GM19238 (cell line): ENCODE results near the gene DHCR24.

Experiments
- DNase-seq: peaks from one replicate; pipeline ENCODE4 v3.0.0; 2011; ENCODE audit warnings: low spot score; ENCODE audit not compliant: insufficient read length

DHCR24 gene

DNA sequence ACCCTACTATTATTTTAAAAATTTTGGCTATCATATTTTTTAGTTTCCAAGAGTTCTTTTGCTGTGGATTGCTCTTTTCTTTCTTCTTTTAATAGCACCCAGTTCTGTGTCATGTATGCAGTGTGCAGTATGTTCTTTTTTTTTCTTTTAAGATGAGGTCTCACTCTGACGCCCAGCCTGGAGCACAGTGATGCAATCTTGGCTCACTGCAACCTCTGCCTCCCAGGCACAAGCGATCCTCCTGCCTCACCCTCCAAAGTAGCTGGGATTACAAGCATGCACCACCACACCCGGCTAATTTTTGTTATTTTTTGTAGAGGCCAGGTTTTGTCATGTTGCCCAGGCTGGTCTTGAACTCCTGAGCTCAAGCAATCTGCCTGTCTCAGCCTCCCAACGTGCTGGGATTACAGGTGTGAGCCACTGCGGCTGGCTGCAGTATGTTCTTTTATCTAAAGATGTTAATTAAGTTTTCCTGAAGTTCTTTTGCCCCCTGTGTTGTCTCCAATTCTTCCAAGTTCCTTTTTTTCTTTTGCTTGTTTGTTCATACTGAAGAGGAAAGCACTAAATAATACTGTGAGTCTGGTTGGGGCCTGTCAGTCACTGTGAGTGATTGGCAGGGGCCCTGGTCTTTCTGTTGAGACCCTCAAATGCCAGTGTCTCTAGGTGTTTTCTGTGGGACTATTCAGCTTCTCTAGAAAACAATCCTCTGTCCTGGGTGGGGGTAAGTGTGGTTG is 68.4 kb downstream of the DHCR24 start:
- DNase-seq, result no peak

DNA sequence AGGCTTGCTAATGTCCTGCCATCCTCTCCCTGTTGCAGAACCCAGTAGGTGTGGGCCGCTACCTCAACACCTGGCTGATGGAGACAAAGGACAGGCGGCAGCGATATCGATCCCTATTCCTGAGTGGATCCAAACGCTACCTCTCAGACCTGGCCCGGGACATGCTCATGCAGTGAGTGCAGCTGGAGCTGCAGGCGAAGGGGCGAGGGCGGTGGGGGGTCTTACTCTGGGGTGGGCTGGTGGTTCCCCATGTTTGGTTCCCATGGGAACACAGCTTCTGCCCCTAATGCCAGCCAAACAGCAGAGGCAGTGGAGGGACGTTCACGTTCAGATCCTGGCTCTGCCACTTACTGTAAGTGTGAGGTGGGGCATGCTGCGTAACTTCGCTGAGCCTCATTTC is 70.0 kb downstream of the DHCR24 start:
- DNase-seq, result no peak

DNA sequence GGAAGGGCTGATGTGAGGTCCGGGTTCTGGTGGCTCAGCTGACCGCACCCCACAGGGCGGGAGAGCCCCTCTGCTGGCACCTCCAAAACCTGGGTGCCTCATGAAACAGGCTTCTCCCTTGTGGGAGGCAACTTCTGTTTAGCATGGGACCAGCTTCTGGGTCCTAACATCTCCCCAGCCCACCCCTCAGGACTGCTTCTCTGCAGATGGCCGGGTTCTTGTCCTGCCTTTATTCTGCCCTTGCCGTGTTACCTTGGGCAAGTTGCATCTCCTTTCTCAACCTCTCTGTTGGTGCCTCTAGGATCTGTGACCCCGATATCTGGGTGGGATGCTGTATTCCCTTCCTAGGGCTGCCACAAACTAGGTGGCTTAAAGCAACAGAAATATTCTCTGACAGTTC is 70.9 kb downstream of the DHCR24 start:
- no peak for DNase-seq

DNA sequence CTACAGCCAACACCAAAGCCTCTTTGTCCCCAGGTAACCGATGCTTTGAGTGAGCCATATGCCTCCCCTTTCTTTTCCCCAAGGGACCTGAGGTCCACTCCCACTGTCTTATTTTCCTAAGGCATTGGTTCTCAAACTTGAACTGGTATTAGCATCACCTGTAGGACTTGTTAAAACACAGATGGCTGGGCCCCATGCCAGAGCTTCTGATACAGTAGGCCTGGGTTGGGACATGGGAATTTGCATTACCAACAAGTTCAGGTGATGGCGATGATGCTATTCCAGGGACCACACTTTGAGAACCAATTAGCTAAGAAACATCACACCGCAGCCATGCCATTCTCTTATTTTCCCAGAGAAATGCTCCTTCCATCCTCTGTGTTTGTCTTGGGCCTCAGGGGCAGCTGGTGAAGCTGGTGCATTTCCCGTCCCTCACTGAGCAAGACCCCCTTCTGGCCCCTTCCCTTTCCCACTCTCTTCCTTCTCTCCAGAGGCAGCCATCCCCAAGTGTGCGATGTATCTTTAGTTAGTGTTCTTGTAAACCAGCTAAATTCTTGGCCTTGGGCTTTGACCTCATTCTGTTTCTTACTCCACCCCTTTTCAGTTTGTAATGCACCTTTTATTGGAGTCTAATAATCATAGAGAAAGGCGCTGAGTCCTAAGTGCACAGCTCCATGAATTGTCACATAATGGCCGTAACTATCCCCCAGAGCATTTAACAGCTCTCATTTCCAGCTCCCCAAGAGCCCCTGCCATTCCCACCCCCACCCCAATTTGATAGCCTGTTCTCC is 71.7 kb downstream of the DHCR24 start:
- DNase-seq, result no peak

DNA sequence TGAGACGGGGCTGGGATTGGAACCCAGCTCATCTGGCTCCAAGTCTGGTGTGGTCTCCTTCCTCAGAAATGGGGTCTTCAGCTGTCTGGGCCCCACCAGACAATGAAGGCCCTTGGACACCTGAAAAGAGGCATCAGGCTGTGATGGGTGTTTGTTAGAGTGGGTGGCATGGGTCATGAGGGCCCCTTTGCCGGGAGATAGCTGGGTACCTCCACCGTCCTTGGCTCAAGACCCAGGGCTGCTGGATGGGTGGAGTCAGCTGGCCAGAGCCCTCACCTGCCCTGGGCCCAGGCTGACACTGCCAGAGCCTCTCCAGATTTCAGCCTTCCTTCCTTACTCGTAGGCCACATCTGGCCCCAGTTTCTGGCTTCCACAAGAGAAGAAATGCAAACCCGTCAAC is 72.4 kb downstream of the DHCR24 start:
- no peak for DNase-seq

DNA sequence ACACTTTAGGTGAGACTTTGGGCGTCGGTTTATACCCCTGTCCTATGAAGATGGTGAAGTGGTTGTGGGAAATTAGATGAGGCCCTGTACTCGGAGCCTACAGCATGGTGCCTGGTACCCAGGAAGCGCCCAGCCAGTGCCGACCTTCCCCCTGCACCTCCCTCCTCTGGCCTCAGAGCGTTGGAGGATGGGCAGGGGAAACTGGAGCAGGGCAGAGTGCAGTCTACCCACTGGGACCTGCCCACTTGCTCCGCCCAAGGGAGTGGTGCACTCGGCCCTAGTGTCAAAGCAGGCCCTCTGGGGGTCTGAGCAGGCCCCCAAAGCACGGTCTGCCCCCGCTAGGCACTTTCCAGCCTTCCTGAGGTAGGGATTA is 72.9 kb downstream of the DHCR24 start:
- no peak for DNase-seq

DNA sequence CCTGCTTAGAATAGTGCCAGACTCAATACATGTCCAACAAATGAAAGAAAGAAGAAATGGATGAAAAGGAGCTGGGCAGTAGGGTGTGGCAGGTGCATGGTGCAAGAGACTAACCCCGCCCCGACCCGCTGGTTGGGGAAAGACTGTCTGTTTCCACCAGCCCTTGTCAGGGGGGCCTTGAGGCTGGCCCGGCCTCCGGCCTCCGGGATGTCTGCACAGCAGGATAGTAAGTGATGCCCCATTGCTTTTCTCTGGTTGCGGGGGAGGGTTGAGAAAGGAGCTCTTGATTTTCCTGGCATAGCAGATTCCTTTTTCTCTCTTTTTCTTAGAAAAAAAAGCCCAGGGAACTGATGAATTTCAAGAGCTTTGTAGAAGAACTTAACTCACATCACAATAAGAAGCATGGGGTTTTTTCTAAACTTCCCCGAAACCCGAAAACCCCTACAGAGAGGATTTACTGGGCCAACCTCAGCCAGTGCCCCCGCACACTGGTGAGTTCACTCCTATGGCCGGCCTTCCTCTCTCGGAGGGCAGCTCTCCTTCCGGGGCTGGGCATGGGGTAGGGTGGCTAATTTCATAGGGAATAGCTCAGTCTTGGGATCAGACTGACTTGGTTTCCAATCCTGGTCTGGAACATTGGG is 73.4 kb downstream of the DHCR24 start:
- DNase-seq, result no peak

DNA sequence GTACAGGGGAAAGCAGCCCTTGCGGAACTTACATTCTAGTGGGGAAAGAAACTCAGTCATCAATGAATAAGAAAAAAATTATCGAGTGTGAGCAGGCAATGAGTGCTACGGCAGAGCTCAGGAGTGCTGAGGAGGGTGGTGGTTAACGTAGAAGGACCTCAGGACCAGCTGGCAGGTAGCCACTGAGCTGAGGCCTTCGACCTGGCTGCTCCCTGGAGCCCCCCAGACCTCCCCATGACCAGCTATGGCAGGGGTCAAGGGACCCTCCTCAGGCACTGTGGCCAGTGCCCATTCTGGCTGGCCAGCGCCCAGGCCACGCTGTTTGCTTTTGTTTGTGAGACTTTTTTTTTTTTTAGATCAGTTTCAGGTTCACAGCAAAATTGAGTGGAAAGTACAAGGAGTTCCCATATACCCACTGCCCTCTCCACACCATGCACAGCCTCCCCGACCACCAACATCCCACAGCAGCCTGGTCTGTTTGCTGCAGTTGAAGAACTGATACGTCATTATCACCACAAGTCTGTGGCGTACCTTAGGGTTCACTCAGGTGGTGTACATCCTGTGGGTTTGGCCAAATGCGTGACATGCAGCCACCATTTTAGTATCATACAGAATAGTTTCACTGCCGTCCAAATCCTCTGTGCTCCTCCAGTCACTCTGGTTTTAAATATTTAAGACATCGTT is 74.1 kb downstream of the DHCR24 start:
- no peak for DNase-seq

DNA sequence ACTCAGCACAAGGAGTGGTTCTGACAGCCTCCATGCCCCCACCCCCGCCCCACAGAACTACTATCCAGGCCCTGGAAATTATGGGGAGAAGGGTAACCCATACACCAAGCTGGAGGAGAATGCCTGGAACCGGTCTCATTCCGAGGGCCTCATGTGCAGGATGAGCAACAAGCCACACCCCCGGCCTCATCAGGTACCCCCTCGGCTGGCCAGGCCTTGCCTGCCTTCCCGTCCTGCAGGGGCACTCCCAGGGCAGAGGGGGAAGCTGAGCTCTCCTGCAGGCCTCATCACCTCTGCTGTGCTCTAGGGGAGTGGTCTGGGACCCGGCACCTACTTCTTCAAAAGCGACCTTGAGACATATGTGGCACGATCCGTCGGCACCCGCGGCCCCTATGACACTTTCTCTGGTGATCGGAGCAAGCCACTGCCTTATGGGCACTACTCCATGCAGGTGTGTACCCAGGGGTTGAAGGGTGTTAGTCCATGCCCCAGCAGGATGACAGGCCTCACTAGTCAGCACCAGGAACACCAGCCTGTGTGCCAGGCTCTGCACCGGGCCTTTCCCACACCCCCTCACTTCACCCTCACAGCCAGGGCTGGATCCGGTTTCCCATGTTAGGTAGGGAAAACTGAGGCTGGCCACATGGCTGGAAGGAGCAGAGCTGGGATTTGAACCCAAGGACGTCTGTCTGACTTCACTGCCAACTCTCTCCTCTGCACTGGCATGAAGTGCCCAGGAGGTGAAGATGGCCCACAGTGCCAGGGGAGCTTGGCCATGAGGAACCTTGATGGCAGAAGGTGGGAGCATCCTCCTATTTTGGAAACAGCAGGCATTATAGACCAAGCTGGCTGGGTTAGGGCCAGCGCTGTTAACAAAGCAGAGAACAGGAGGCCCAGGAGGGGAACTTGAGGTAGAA is 75.0 kb downstream of the DHCR24 start:
- DNase-seq, result no peak

DNA sequence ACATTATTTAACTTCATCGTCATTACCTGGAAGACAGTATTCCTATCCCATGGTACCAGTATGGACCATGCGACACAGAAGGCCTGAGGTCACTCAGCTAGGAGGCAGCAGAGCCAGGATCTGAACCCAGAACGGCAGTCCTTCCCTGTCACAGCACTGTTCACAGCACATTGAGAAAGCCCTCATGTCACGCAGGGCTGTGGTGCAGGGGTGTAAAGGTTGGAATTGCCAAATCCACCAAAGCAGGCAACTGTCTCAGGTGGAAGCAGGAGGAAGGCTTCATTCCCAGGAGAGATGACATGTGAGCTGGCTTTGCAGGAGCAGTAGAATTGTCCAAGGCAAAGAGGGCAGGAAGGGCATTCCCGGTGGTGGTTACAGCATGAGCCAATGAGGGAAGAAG is 75.9 kb downstream of the DHCR24 start:
- DNase-seq, result no peak

- peak; percentile 73 for DNase-seq
Measured at GRCh38 chr1:54810153-54810942, 76.6 kb downstream of the DHCR24 start.

DNA sequence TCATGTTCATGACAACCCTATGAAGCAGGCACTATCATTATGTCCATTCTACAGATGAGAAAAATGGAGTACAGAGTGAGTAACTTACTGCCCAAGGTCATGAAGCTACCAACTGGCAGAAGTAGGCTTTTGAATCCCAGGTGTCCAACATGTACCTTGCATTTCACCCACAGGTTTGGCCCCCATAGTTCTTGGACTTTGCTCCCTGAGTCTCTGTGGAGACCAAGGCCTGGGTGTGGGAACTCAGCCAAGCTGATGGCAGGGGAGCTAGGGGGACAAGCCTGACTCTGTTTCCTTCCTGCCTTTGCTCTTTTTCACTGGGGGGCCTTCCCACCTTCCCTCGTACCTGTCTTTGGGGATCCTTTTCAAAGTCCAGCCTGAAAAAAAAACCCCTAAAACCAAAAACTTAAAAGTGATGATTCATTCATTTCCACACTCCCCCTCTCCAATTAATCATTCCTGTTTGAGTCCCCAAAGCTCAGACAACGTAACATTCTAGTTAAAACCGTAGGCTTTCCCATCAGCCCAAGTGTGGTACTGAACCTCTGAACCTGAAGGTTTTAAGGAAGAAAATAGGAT is 77.4 kb downstream of the DHCR24 start:
- no peak for DNase-seq

- DNase-seq, result no peak
Measured at GRCh38 chr1:54808443-54809207, 78.4 kb downstream of the DHCR24 start.

DNA sequence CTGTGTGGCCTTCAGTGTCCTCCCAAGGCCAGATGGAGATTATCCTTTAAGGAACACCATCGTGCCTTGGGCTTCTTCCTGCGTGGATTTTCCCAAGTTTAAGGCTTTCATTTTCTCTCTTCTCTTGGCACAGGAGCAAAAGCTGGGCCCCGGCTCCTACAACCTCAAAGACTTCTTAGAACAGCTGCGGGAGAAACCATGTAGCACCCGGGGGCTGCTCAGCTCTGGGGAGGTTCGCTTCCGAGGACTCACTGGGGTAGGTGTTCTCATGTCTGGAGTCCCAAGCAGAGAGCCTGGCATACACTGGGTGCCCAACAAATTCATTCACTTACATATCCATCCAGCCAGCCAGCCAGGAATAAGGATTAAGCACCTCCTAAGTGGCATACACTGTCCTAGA is 79.2 kb downstream of the DHCR24 start:
- no peak for DNase-seq

- no peak for DNase-seq
Measured at GRCh38 chr1:54806931-54807611, 79.9 kb downstream of the DHCR24 start.

- DNase-seq, result no peak
Measured at GRCh38 chr1:54805981-54806381, 81.0 kb downstream of the DHCR24 start.

- DNase-seq, result no peak
Measured at GRCh38 chr1:54805466-54805865, 81.5 kb downstream of the DHCR24 start.

GRCh38 chr1:54804471-54805132 is 82.4 kb downstream of the DHCR24 start:
- no peak for DNase-seq
